GM18508 (cell line): ENCODE measurements around the gene EIF4A3.
"Not testable (repeated sequence)": the region's sequence is repeated elsewhere in the genome, so short reads cannot be mapped to it uniquely, and the experiment has no call there.

ENCODE experiments used
- ATAC-seq: cut with Tn5 transposase; IDR thresholded peaks from one replicate; pipeline ENCODE4 v1.9.1; 2021; ENCODE audit warnings: moderate number of reproducible peaks; ENCODE audit not compliant: insufficient read depth, unreplicated experiment

The EIF4A3 gene

GRCh38 chr17:80103449-80104085, 43.4 kb downstream of the EIF4A3 start:
- no peak for ATAC-seq

GRCh38 chr17:80102664-80103448, 44.1 kb downstream of the EIF4A3 start:
- ATAC-seq: no peak

- no peak for ATAC-seq
Measured at GRCh38 chr17:80101946-80102663, 44.8 kb downstream of the EIF4A3 start.

GRCh38 chr17:80101011-80101945, 45.6 kb downstream of the EIF4A3 start, which contains the start of gene GAA:
GAA (plus strand) TSS chr17:80101581; CDS start chr17:80104587, 3,006 bp downstream.
- ATAC-seq: no peak

- ATAC-seq: no peak
Measured at GRCh38 chr17:80100035-80100323, 46.9 kb downstream of the EIF4A3 start.

GRCh38 chr17:80099291-80100034, 47.5 kb downstream of the EIF4A3 start:
- no peak for ATAC-seq

GRCh38 chr17:80097844-80098691, 48.9 kb downstream of the EIF4A3 start:
- no peak for ATAC-seq

GRCh38 chr17:80097127-80097621, 49.8 kb downstream of the EIF4A3 start:
- ATAC-seq: no peak

GRCh38 chr17:80096561-80097021, 50.3 kb downstream of the EIF4A3 start:
- ATAC-seq: no peak

GRCh38 chr17:80095844-80096475, 51.0 kb downstream of the EIF4A3 start:
- no peak for ATAC-seq

- ATAC-seq: no peak
Measured at GRCh38 chr17:80095038-80095843, 51.7 kb downstream of the EIF4A3 start.

GRCh38 chr17:80092959-80093358, 54.0 kb downstream of the EIF4A3 start:
- no peak for ATAC-seq

GRCh38 chr17:80091376-80091775, 55.6 kb downstream of the EIF4A3 start:
- ATAC-seq: no peak

- ATAC-seq: not testable (repeated sequence)
Measured at GRCh38 chr17:80090164-80090563, 56.8 kb downstream of the EIF4A3 start.

- no peak for ATAC-seq
Measured at GRCh38 chr17:80089762-80090161, 57.2 kb downstream of the EIF4A3 start.

- ATAC-seq: no peak
Measured at GRCh38 chr17:80087346-80088265, 59.3 kb downstream of the EIF4A3 start.
